HG03280 (cell line): ENCODE measurements around the gene HDAC11.

Source experiments
- ATAC-seq: cut with Tn5 transposase; IDR thresholded peaks from one replicate; pipeline ENCODE4 v1.9.1; 2021; ENCODE audit warnings: mild to moderate bottlenecking, moderate library complexity; ENCODE audit not compliant: unreplicated experiment

Gene HDAC11

DNA sequence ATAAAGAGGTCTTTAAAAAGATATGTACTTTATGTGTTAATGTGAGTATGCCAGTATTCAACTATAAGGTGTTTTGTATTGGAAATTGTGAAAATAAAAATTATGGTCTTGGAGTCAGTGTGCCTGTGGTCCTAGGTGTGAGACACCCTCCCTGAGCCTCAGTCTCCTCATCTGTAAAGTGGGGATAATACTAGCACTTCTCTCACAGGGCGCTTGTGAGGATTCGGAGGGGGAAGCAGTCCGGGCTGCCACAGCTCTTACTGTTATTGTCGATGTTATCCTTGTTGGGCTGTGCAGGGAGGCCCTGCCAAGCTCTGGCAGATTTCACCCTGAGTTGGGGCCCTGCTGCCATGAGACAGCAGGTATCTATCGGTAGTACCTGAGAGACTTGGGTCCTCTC, 42.1 kb downstream of the HDAC11 start:
- ATAC-seq = no peak

DNA sequence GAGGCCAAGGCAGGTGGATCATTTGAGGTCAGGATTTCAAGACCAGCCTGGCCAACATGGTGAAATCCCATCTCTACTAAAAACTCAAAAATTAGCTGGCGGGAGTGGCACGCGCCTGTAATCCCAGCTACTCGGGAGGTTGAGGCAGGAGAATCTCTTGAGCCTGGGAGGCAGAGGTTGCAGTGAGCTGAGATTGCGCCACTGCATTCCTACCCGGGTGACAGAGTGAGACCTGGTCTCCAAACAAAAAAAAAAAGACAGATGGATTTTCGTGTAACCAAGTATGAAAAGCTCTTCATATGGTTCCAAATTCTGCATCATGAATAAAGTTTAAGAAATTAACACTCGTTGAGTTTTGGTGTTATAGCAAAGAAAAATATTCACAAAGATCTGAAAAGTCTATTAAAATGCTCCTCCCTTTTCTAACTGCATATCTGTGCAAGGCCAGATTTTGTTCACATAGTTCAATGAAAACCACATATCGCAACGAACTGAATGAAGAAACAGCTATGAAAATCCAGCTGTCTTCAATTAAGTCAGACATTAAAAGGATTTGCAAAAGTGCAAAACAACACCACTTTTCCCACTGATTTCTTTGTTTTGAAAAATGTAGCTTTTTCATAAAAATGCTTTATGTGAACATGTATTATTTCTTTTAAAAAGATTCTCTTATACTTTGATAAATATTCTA, 45.0 kb downstream of the HDAC11 start:
- ATAC-seq = no peak

GRCh38 chr3:13525827-13526625, 45.9 kb downstream of the HDAC11 start:
- no peak for ATAC-seq

- ATAC-seq = no peak
These were observed 46.5 kb downstream of the HDAC11 start for GRCh38 chr3:13526626-13526949.

GRCh38 chr3:13528217-13528867, 48.2 kb downstream of the HDAC11 start:
- ATAC-seq = no peak

- no peak for ATAC-seq
These were observed 49.3 kb downstream of the HDAC11 start for GRCh38 chr3:13529196-13530112.

- ATAC-seq = no peak
These were observed 50.3 kb downstream of the HDAC11 start for GRCh38 chr3:13530241-13531009.

- no peak for ATAC-seq
These were observed 52.0 kb downstream of the HDAC11 start for GRCh38 chr3:13532085-13532484.

GRCh38 chr3:13532631-13533030, 52.5 kb downstream of the HDAC11 start:
- no peak for ATAC-seq

DNA sequence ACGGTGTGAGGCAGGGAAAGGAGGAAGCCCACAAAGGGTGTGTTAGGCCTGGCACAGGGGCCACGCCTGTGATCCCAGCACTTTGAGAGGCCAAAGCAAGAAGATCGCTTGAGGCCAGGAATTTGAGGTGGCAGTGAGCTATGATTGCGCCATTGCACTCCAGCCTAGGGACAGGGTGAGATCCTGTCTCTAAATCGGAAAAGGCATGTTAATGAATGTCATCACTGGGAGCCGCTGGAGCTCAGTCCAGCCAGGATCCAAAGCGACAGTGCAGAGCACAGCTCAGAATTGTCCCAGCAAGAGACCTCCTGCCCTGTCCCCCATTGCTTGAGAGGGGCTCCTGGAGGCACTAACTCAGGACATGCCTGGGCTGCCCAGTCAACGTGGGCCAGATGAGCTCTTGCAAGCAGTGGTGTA, 53.8 kb downstream of the HDAC11 start:
- ATAC-seq = no peak

DNA sequence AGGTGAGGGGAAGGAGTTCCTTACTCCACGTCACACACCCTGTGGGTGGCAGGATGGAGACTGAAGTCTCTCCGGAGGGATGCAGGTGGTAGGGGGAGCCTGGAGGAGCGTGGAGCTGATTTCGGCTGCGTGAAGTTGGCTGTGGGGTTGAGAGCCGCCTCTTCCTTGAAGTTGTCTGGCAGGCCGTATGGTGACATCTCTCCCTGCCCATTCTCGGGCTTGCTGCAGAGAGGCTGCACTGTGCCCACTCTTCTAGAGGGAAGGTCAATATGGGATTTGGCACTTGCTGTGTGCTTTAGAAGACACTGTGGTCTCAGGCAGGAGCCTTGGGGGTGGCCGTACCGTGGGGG, 55.4 kb downstream of the HDAC11 start:
- ATAC-seq = no peak

- no peak for ATAC-seq
These were observed 55.8 kb downstream of the HDAC11 start for GRCh38 chr3:13535905-13536304.

DNA sequence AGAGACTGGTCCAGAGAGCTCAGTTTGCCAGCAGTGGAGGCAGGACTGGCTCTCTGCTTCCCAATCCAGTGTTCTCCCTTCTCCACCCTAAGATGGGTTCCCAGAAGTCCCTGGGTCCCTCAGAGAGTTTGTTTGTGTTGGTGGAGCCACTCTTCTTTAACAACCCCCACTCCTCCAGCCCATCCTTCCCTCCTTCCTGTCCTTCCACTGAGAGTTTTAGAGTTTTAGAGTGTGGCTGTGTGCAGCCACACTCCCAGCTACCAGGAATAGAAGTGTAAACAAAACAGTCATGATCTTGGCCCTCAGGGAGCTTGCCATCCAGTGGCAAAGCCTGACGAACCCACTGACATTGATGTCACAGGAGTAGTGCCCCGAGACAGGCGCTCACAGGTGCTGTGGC, 56.3 kb downstream of the HDAC11 start:
- no peak for ATAC-seq

DNA sequence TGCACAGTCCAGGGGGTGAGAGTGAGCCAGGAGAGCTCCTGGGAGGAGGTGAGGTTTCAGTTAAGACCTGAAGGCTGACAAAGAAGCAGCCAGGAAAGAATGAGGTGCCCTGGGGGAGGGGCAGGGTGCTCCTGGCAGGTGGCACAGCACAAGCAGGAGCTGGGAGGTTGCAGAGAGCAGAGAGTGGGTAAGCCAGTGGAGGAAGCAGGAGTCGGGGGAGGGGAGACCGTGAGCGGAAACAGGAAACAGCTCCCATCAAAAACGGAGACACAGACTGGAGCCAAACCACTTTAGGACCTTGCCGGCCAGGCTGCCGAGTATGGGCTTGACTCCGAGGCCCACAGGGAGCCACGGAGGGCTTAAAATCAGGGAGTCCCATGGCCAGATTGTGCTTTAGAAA, 56.7 kb downstream of the HDAC11 start:
- no peak for ATAC-seq

DNA sequence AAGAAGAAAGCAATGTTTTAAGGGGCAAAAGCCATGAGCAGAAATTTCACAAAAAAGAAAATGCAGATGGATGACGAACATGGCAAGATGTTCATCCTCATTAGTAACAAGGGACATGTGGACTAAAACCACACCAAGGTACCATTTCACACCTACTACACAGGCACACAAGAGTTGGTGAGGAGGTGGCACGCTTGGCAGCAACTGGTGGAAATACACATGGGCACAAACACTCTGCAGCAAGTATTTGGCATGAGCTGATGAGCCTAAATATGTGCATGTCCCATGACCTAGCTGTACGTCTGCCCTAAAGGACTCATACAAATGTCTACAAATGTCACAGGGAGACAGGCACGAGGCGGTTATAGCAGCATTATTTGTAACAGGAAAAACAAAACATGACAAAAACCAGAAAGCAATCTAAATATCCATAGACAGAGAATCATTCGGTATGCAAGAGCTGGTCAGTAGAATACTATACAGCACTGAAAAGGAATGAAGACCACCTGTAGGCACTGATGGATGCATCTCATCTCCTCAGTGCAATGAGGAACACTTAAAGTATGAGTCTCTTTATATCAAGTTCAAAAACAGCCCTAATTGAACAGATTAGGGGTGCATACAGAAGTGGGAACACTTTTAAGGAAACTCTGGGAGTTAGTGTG, 57.3 kb downstream of the HDAC11 start:
- no peak for ATAC-seq

GRCh38 chr3:13537909-13538296, 57.8 kb downstream of the HDAC11 start:
- ATAC-seq = no peak

GRCh38 chr3:13538520-13539291, 58.6 kb downstream of the HDAC11 start:
- no peak for ATAC-seq

- ATAC-seq = no peak
These were observed 59.2 kb downstream of the HDAC11 start for GRCh38 chr3:13539292-13539638.

DNA sequence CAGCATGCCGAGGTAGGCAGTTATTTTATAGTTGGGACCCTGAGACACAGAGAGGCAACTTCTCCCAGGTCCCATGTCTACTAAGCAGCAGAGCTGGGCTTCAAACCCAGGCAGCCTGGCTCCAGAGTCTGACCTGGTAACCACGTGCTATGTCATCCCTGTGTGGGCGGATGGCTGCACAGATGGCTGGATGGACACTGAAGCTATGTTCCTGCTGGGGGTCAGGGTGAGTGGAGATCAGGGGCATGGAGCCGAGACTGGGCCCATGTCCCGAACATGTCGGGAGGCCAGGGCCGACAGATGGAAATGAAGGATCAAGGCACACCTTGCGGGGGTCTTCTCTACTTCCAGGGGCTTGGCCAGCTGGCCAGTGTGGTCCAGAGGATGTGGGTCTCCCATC, 59.6 kb downstream of the HDAC11 start:
- ATAC-seq = no peak
